HepG2 (cell line): ENCODE measurements around the gene ADCY6. TPM values are rescaled to one million over a fixed set of nuclear protein-coding genes. Genes with fewer than 3 reads are reported as not detected.

Experiments used
- HNRNPLL ChIP-seq: fragments of 200-400 bp; formaldehyde crosslinking; IDR thresholded peaks from 2 replicates; pipeline ENCODE4 v1.6.1; 2017; ENCODE audit warnings: mild to moderate bottlenecking, low read depth, low read length; ENCODE audit not compliant: poor library complexity, severe bottlenecking
- PHB2 ChIP-seq: fragments of 450-650 bp; IDR thresholded peaks from 2 replicates; pipeline ENCODE4 v1.6.1; 2018; ENCODE audit not compliant: partially characterized antibody
- PHF5A ChIP-seq: IDR thresholded peaks from one replicate; pipeline ENCODE4 v1.6.1; 2018; ENCODE audit warnings: low read depth, missing genetic modification reagents; ENCODE audit not compliant: unreplicated experiment
- POLR2G ChIP-seq: fragments of 200-400 bp; formaldehyde crosslinking; IDR thresholded peaks from 2 replicates; pipeline ENCODE4 v1.6.1; 2018; ENCODE audit warnings: mild to moderate bottlenecking, low read depth, low read length, moderate library complexity
- ZNF546 ChIP-seq: sonication (generic); formaldehyde crosslinking; conservative IDR thresholded peaks from 2 replicates; pipeline ENCODE4 v1.8.1; 2023; ENCODE audit warnings: mild to moderate bottlenecking, missing genetic modification reagents
- polyA plus RNA-seq, 8 experiments: library from polyadenylated mRNA; depleted of rRNA in 3 of 8; stranded (reverse) in 7 of 8; unstranded in 1 of 8; fragments of >200 nt; fragmentation: Illumina TruSeq in 4 of 8; extraction: Trizol in 4 of 8; gene quantifications; 2 replicates each; pipeline versions ENCODE4 v1.2.1 to v1.2.3, GENCODE V29; 2011 to 2016; ENCODE audit warnings: low read depth in 4 of 8, missing spikeins in 1 of 8, mixed read lengths in 1 of 8; ENCODE audit not compliant: insufficient read depth in 1 of 8
- total RNA-seq, 5 experiments: library from RNA; depleted of rRNA; stranded (reverse); fragments of >200 nt; fragmentation: Illumina TruSeq; extraction: Trizol; gene quantifications; 2 replicates each; pipeline ENCODE4 v1.2.3, GENCODE V29; 2016; ENCODE audit warnings: low read depth in 1 of 5
- TF ChIP-seq, protein P1 (sequence below): sonication (generic); formaldehyde crosslinking; IDR thresholded peaks from 2 replicates; pipeline ENCODE4 v1.9.0; 2021; ENCODE audit warnings: missing genetic modification reagents, borderline replicate concordance
- TF ChIP-seq, protein P2 (sequence below): IDR thresholded peaks from 2 replicates; pipeline ENCODE4 v1.6.1; 2016; ENCODE audit warnings: missing compliant biosample characterization, missing genetic modification reagents, borderline replicate concordance
- TF ChIP-seq, protein P3 (sequence below): sonication (generic); formaldehyde crosslinking; IDR thresholded peaks from 2 replicates; pipeline ENCODE4 v1.8.1; 2022; ENCODE audit warnings: low read depth, mild to moderate bottlenecking, missing genetic modification reagents
- TF ChIP-seq, protein P4 (sequence below): sonication (generic); formaldehyde crosslinking; IDR thresholded peaks from 2 replicates; pipeline ENCODE4 v1.4.0; 2020; ENCODE audit warnings: mild to moderate bottlenecking, missing genetic modification reagents
- TF ChIP-seq, protein P5 (sequence below): sonication (generic); formaldehyde crosslinking; IDR thresholded peaks from 2 replicates; pipeline ENCODE4 v1.5.0; 2020; ENCODE audit warnings: mild to moderate bottlenecking, missing genetic modification reagents

ADCY6 gene
- total and polyA plus RNA-seq, 2 of the 13 experiments (the other 11 are each of a cell fraction or from before 2014, with no cell fraction given) = 10.6 to 11.8 TPM

DNA sequence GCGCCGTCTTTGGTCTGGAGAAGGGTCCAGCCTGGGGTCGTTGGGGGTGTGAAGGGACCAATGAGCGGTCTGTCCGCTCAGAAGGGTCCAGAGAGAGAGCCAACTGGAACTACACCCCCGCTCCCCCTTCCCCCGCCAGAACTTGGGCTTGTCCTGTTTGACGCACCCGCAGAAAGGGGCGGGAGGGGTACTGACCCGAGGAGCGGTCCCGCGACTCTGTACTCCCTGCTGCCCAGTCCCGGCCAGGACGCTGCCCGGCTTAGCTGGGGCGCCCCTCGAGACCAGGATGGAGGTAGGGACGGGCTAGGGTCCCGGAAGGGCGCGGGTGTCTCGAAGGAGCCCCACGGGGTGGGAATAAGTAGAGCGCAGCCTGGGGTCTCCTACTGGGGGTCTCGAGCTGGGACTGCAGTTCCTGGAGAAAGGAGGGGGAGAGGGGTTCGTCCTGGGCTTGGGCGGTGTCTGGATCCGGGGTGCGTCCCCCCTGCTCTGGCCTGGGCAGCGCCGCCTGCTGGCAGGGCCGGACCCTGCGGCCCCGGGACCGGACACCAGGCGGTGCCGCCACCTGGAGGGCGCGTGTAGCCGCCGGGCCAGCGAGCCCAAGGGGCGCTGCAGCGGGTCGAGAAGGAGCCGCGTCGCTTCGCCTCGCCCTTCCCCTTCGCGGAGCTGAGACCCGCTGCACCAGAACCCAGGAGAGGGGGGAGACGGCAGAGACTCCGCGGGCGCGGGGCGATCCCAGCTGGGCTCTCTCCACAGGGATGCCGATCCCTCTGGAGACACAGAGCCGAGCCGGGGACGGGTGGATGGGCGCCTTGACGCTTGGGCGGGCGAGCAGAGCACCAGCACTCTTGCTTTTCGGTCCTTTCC lies 25.6 kb upstream of the ADCY6 start (continued):
- TF ChIP-seq, protein P1, sequence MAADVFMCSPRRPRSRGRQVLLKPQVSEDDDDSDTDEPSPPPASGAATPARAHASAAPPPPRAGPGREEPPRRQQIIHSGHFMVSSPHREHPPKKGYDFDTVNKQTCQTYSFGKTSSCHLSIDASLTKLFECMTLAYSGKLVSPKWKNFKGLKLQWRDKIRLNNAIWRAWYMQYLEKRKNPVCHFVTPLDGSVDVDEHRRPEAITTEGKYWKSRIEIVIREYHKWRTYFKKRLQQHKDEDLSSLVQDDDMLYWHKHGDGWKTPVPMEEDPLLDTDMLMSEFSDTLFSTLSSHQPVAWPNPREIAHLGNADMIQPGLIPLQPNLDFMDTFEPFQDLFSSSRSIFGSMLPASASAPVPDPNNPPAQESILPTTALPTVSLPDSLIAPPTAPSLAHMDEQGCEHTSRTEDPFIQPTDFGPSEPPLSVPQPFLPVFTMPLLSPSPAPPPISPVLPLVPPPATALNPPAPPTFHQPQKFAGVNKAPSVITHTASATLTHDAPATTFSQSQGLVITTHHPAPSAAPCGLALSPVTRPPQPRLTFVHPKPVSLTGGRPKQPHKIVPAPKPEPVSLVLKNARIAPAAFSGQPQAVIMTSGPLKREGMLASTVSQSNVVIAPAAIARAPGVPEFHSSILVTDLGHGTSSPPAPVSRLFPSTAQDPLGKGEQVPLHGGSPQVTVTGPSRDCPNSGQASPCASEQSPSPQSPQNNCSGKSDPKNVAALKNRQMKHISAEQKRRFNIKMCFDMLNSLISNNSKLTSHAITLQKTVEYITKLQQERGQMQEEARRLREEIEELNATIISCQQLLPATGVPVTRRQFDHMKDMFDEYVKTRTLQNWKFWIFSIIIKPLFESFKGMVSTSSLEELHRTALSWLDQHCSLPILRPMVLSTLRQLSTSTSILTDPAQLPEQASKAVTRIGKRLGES (CRISPR knock-in tag) = no peak
- TF ChIP-seq PHB2 (no peak), POLR2G (0 out of 2 replicates have a peak, but pooled peaks have one; percentile 17), PHF5A (peak; percentile 65), HNRNPLL (peak; percentile 47), ZNF546 (CRISPR knock-in tag) (no peak; the same call in none of the 2 replicates)
- TF ChIP-seq, protein P2, sequence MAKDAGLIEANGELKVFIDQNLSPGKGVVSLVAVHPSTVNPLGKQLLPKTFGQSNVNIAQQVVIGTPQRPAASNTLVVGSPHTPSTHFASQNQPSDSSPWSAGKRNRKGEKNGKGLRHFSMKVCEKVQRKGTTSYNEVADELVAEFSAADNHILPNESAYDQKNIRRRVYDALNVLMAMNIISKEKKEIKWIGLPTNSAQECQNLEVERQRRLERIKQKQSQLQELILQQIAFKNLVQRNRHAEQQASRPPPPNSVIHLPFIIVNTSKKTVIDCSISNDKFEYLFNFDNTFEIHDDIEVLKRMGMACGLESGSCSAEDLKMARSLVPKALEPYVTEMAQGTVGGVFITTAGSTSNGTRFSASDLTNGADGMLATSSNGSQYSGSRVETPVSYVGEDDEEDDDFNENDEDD (CRISPR knock-in tag) = peak; percentile 64; the same call in 1 of the 2 replicates
- TF ChIP-seq, protein P3, sequence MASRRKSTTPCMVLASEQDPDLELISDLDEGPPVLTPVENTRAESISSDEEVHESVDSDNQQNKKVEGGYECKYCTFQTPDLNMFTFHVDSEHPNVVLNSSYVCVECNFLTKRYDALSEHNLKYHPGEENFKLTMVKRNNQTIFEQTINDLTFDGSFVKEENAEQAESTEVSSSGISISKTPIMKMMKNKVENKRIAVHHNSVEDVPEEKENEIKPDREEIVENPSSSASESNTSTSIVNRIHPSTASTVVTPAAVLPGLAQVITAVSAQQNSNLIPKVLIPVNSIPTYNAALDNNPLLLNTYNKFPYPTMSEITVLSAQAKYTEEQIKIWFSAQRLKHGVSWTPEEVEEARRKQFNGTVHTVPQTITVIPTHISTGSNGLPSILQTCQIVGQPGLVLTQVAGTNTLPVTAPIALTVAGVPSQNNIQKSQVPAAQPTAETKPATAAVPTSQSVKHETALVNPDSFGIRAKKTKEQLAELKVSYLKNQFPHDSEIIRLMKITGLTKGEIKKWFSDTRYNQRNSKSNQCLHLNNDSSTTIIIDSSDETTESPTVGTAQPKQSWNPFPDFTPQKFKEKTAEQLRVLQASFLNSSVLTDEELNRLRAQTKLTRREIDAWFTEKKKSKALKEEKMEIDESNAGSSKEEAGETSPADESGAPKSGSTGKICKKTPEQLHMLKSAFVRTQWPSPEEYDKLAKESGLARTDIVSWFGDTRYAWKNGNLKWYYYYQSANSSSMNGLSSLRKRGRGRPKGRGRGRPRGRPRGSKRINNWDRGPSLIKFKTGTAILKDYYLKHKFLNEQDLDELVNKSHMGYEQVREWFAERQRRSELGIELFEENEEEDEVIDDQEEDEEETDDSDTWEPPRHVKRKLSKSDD (CRISPR knock-in tag) = no peak
- TF ChIP-seq, protein P4, sequence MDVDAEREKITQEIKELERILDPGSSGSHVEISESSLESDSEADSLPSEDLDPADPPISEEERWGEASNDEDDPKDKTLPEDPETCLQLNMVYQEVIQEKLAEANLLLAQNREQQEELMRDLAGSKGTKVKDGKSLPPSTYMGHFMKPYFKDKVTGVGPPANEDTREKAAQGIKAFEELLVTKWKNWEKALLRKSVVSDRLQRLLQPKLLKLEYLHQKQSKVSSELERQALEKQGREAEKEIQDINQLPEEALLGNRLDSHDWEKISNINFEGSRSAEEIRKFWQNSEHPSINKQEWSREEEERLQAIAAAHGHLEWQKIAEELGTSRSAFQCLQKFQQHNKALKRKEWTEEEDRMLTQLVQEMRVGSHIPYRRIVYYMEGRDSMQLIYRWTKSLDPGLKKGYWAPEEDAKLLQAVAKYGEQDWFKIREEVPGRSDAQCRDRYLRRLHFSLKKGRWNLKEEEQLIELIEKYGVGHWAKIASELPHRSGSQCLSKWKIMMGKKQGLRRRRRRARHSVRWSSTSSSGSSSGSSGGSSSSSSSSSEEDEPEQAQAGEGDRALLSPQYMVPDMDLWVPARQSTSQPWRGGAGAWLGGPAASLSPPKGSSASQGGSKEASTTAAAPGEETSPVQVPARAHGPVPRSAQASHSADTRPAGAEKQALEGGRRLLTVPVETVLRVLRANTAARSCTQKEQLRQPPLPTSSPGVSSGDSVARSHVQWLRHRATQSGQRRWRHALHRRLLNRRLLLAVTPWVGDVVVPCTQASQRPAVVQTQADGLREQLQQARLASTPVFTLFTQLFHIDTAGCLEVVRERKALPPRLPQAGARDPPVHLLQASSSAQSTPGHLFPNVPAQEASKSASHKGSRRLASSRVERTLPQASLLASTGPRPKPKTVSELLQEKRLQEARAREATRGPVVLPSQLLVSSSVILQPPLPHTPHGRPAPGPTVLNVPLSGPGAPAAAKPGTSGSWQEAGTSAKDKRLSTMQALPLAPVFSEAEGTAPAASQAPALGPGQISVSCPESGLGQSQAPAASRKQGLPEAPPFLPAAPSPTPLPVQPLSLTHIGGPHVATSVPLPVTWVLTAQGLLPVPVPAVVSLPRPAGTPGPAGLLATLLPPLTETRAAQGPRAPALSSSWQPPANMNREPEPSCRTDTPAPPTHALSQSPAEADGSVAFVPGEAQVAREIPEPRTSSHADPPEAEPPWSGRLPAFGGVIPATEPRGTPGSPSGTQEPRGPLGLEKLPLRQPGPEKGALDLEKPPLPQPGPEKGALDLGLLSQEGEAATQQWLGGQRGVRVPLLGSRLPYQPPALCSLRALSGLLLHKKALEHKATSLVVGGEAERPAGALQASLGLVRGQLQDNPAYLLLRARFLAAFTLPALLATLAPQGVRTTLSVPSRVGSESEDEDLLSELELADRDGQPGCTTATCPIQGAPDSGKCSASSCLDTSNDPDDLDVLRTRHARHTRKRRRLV = no peak
- TF ChIP-seq, protein P5, sequence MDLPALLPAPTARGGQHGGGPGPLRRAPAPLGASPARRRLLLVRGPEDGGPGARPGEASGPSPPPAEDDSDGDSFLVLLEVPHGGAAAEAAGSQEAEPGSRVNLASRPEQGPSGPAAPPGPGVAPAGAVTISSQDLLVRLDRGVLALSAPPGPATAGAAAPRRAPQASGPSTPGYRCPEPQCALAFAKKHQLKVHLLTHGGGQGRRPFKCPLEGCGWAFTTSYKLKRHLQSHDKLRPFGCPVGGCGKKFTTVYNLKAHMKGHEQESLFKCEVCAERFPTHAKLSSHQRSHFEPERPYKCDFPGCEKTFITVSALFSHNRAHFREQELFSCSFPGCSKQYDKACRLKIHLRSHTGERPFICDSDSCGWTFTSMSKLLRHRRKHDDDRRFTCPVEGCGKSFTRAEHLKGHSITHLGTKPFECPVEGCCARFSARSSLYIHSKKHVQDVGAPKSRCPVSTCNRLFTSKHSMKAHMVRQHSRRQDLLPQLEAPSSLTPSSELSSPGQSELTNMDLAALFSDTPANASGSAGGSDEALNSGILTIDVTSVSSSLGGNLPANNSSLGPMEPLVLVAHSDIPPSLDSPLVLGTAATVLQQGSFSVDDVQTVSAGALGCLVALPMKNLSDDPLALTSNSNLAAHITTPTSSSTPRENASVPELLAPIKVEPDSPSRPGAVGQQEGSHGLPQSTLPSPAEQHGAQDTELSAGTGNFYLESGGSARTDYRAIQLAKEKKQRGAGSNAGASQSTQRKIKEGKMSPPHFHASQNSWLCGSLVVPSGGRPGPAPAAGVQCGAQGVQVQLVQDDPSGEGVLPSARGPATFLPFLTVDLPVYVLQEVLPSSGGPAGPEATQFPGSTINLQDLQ (CRISPR knock-in tag) = no peak
